HEK293 (cell line): ENCODE results near the gene FAM216A.

ENCODE experiments used
- CTCF ChIA-PET: fragments of 350-600 bp; formaldehyde crosslinking; extraction: SDS; loops from one replicate; lab custom pipeline; 2021; ENCODE audit warnings: antibody characterized with exemption; lab: Yijun Ruan, JAX
- POLR2A ChIA-PET: fragments of 300-600 bp; formaldehyde crosslinking; extraction: SDS; loops from one replicate; lab custom pipeline; 2020; ENCODE audit warnings: antibody characterized with exemption, inconsistent platforms; lab: Yijun Ruan, JAX
- H3K27ac ChIP-seq: fragments of 200-500 bp; sonication (Bioruptor generic); 2 replicates; pipeline ENCODE4 v1.5.1; 2014; ENCODE audit warnings: low read depth, low read length, control low read depth, inconsistent platforms; ENCODE audit errors: extremely low read depth
- H3K36me3 ChIP-seq, 2 experiments: fragments of 200-500 bp in 1 of 2; sonication (Bioruptor generic) in 1 of 2; 1 replicate in 1 of 2; 2 replicates in 1 of 2; pipeline ENCODE4 v1.5.1; 2014 to 2017; ENCODE audit warnings: inconsistent platforms in 2 of 2, low read length in 2 of 2; ENCODE audit not compliant: control insufficient read depth in 2 of 2, insufficient read depth in 1 of 2
- H3K4me1 ChIP-seq: fragments of 200-500 bp; sonication (Bioruptor generic); 2 replicates; pipeline ENCODE4 v1.5.1; 2014; ENCODE audit warnings: mild to moderate bottlenecking, low read length, inconsistent platforms; ENCODE audit not compliant: control insufficient read depth, insufficient read depth
- H3K4me3 ChIP-seq: 2 replicates; pipeline ENCODE4 v1.5.1; 2011; ENCODE audit warnings: low read depth, mild to moderate bottlenecking, control low read depth, low read length, moderate library complexity
- H3K9me3 ChIP-seq: fragments of 200-500 bp; sonication (Bioruptor generic); 2 replicates; pipeline ENCODE4 v1.5.1; 2014; ENCODE audit warnings: low read depth, low read length, inconsistent platforms; ENCODE audit not compliant: control insufficient read depth, insufficient read depth
- KLF1 ChIP-seq: fragments of 450-650 bp; formaldehyde crosslinking; IDR thresholded peaks from 2 replicates; pipeline ENCODE4 v1.5.1; 2016; ENCODE audit warnings: missing biosample characterization, missing genetic modification characterization
- KLF9 ChIP-seq: fragments of 450-650 bp; formaldehyde crosslinking; IDR thresholded peaks from 2 replicates; pipeline ENCODE4 v1.5.1; 2016; ENCODE audit warnings: missing biosample characterization, missing genetic modification characterization, low read depth
- PRDM1 ChIP-seq: fragments of 450-650 bp; formaldehyde crosslinking; IDR thresholded peaks from 2 replicates; pipeline ENCODE4; 2016; ENCODE audit warnings: missing biosample characterization, missing genetic modification characterization
- SP7 ChIP-seq: fragments of 450-650 bp; formaldehyde crosslinking; IDR thresholded peaks from 2 replicates; pipeline ENCODE4 v1.5.1; 2016; ENCODE audit warnings: missing biosample characterization, missing genetic modification characterization
- ZNF155 ChIP-seq: fragments of 450-650 bp; formaldehyde crosslinking; IDR thresholded peaks from 2 replicates; pipeline ENCODE4 v1.5.1; 2016; ENCODE audit warnings: missing biosample characterization, missing genetic modification characterization
- ZNF24 ChIP-seq: fragments of 450-650 bp; formaldehyde crosslinking; IDR thresholded peaks from 2 replicates; pipeline ENCODE4 v1.5.1; 2016; ENCODE audit warnings: missing biosample characterization, missing genetic modification characterization
- ZNF391 ChIP-seq: fragments of 450-650 bp; formaldehyde crosslinking; IDR thresholded peaks from 2 replicates; pipeline ENCODE4 v1.5.1; 2016; ENCODE audit warnings: low read depth, missing biosample characterization, missing genetic modification characterization, borderline replicate concordance
- ZNF394 ChIP-seq: fragments of 450-650 bp; formaldehyde crosslinking; IDR thresholded peaks from 2 replicates; pipeline ENCODE4 v1.5.1; 2016; ENCODE audit warnings: missing biosample characterization, missing genetic modification characterization, mild to moderate bottlenecking, moderate library complexity, borderline replicate concordance
- ZNF473 ChIP-seq: fragments of 450-650 bp; formaldehyde crosslinking; IDR thresholded peaks from 2 replicates; pipeline ENCODE4 v1.5.1; 2017; ENCODE audit warnings: missing biosample characterization, missing genetic modification characterization
- ZNF510 ChIP-seq: fragments of 450-650 bp; formaldehyde crosslinking; IDR thresholded peaks from 2 replicates; pipeline ENCODE4 v1.5.1; 2018; ENCODE audit warnings: mild to moderate bottlenecking, missing genetic modification characterization, missing biosample characterization; ENCODE audit not compliant: insufficient replicate concordance
- ZNF626 ChIP-seq: fragments of 450-650 bp; sonication (Bioruptor Pico); formaldehyde crosslinking; IDR thresholded peaks from 2 replicates; pipeline ENCODE4 v1.5.1; 2018; ENCODE audit warnings: missing biosample characterization, missing genetic modification characterization, inconsistent platforms
- TF ChIP-seq, protein P1 (sequence below): fragments of 450-650 bp; formaldehyde crosslinking; IDR thresholded peaks from 2 replicates; pipeline ENCODE4 v1.5.1; 2016; ENCODE audit warnings: missing biosample characterization, missing genetic modification characterization, low read depth
- TF ChIP-seq, protein P2 (sequence below): fragments of 450-650 bp; formaldehyde crosslinking; IDR thresholded peaks from 2 replicates; pipeline ENCODE4 v1.5.1; 2017; ENCODE audit warnings: missing biosample characterization, missing genetic modification characterization
- TF ChIP-seq, protein P3 (sequence below): fragments of 450-650 bp; formaldehyde crosslinking; IDR thresholded peaks from 2 replicates; pipeline ENCODE4 v1.5.1; 2017; ENCODE audit warnings: missing biosample characterization, missing genetic modification characterization

Gene FAM216A

DNA sequence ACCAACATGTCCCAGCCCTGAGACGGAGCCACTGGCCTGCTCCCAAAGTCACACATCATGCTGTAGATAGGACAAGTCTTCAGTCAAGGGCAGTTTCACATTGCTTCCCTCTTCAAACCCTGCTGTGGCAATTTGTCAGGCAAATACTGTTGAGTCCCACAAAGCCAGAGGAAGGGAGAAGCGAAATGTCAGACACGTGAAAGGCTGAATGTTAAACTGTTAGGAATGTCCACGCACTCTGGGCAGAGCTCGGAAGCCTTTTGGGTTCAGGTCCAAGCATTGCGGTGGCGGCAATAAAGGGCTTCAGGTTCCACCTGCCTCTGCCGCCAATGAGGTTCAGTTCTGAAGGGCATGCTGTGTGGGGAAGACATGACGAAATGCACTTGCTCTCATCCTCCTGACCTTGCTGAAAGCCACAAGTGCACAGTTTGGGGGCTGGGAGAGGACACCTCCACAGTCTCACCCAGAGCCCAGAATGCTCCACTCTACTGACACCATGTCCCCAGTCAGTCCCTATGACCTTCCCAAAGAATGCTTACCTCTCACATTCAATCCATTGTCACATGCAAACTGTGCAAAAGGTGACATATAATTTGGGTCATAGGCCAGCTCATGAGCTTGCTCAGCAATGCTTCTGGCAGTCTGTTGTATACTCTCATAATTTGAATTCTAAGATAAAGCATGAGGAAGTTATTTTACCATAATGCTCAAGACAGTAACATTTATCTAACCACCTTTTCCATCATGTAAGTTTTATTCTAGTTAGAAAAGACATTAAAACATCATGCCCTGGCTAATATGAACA is 69.2 kb downstream of the FAM216A start (continued):
- TF ChIP-seq ZNF626 (tag by site-specific recombination) (no peak), ZNF510 (tag by site-specific recombination) (no peak), ZNF24 (peak; percentile 52; the same call in 1 of the 2 replicates), ZNF473 (tag by site-specific recombination) (no peak), ZNF391 (tag by site-specific recombination) (0 out of 2 replicates have a peak, but pooled peaks have one; percentile 20)
- TF ChIP-seq, protein P1, sequence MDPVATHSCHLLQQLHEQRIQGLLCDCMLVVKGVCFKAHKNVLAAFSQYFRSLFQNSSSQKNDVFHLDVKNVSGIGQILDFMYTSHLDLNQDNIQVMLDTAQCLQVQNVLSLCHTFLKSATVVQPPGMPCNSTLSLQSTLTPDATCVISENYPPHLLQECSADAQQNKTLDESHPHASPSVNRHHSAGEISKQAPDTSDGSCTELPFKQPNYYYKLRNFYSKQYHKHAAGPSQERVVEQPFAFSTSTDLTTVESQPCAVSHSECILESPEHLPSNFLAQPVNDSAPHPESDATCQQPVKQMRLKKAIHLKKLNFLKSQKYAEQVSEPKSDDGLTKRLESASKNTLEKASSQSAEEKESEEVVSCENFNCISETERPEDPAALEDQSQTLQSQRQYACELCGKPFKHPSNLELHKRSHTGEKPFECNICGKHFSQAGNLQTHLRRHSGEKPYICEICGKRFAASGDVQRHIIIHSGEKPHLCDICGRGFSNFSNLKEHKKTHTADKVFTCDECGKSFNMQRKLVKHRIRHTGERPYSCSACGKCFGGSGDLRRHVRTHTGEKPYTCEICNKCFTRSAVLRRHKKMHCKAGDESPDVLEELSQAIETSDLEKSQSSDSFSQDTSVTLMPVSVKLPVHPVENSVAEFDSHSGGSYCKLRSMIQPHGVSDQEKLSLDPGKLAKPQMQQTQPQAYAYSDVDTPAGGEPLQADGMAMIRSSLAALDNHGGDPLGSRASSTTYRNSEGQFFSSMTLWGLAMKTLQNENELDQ (tag by site-specific recombination): no peak

DNA sequence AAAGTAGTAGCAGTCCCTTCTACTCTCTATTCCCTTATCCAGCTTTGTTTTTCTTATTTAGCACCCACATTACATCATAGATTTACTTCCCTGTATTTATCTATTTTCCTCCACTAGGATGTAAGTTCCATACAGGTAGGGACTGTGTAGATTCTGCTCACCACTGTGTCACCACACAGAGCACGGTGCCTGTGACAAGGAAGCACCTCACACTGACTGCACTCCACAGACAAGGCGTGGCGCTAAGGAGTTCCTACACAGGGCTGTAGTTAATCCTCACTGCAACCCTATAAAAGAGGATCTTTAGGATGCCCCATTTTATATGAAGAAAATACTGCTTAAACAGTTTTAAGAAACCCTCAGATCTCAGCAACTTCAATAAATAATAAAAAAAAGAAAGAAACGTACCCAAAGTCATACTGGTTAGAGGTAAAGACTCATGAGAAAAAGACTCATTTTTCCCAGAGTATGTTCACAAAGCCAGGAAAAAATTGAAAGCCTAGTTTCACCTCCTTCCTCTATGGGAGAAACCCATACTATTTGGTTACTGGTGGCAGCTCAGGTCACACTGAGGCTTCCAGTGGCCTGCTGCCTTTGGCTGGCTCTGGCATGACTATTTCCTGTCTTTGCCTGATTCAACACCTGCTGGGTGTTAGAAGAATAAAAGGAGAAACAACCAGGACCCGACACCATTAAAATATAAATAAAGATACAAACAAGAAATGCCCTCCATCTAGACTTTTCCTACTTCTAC is 70.4 kb downstream of the FAM216A start:
- no peak overlapping the region for H3K27ac ChIP-seq
- ChIA-PET POLR2A (no interaction called here), CTCF (interaction anchor here (1.0 to 1.1 kb wide), 5 partner anchors 10 to 63 kb away, joined by 3 to 4 read pairs (median 3); no protein-coding TSS in a partner anchor)
- H3K4me3 ChIP-seq: no peak overlapping the region
- peaks cover 30% of the 10 kb centered on the region for H3K4me1 ChIP-seq
- no peaks in the 10 kb centered on the region for H3K9me3 ChIP-seq
- TF ChIP-seq KLF1 (tag by site-specific recombination) (no peak), SP7 (tag by site-specific recombination) (peak; percentile 44; the same call in 1 of the 2 replicates), ZNF394 (no peak), KLF9 (no peak), ZNF155 (tag by site-specific recombination) (no peak), PRDM1 (tag by site-specific recombination) (peak; percentile 52; the same call in 1 of the 2 replicates)
- TF ChIP-seq, protein P2, sequence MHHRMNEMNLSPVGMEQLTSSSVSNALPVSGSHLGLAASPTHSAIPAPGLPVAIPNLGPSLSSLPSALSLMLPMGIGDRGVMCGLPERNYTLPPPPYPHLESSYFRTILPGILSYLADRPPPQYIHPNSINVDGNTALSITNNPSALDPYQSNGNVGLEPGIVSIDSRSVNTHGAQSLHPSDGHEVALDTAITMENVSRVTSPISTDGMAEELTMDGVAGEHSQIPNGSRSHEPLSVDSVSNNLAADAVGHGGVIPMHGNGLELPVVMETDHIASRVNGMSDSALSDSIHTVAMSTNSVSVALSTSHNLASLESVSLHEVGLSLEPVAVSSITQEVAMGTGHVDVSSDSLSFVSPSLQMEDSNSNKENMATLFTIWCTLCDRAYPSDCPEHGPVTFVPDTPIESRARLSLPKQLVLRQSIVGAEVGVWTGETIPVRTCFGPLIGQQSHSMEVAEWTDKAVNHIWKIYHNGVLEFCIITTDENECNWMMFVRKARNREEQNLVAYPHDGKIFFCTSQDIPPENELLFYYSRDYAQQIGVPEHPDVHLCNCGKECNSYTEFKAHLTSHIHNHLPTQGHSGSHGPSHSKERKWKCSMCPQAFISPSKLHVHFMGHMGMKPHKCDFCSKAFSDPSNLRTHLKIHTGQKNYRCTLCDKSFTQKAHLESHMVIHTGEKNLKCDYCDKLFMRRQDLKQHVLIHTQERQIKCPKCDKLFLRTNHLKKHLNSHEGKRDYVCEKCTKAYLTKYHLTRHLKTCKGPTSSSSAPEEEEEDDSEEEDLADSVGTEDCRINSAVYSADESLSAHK (tag by site-specific recombination): peak; percentile 74; the same call in 1 of the 2 replicates
- TF ChIP-seq, protein P3, sequence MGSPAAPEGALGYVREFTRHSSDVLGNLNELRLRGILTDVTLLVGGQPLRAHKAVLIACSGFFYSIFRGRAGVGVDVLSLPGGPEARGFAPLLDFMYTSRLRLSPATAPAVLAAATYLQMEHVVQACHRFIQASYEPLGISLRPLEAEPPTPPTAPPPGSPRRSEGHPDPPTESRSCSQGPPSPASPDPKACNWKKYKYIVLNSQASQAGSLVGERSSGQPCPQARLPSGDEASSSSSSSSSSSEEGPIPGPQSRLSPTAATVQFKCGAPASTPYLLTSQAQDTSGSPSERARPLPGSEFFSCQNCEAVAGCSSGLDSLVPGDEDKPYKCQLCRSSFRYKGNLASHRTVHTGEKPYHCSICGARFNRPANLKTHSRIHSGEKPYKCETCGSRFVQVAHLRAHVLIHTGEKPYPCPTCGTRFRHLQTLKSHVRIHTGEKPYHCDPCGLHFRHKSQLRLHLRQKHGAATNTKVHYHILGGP: no peak
- H3K36me3 ChIP-seq: peaks cover 7 to 39% of the 10 kb centered on the region in 2 experiments
